HEK293 (cell line): ENCODE data around the gene CKB.
A peak's percentile ranks its signal among the peaks of the same experiment; 100 is the strongest.

Experiments used
- CTCF ChIP-seq: fragments of 450-650 bp; formaldehyde crosslinking; IDR thresholded peaks from 2 replicates; pipeline ENCODE4 v1.5.1; 2016; ENCODE audit warnings: missing biosample characterization, missing genetic modification characterization
- EGR2 ChIP-seq: fragments of 450-650 bp; formaldehyde crosslinking; IDR thresholded peaks from 2 replicates; pipeline ENCODE4 v1.5.1; 2016; ENCODE audit warnings: low read depth, missing biosample characterization, missing genetic modification characterization
- KLF8 ChIP-seq: fragments of 450-650 bp; formaldehyde crosslinking; IDR thresholded peaks from 2 replicates; pipeline ENCODE4 v1.5.1; 2016; ENCODE audit warnings: missing biosample characterization, missing genetic modification characterization
- PRDM6 ChIP-seq: fragments of 450-650 bp; formaldehyde crosslinking; IDR thresholded peaks from 2 replicates; pipeline ENCODE4 v1.5.1; 2017; ENCODE audit warnings: missing biosample characterization, missing genetic modification characterization
- SALL2 ChIP-seq: fragments of 450-650 bp; formaldehyde crosslinking; IDR thresholded peaks from 2 replicates; pipeline ENCODE4 v1.5.0; 2017; ENCODE audit warnings: missing biosample characterization, mild to moderate bottlenecking, missing genetic modification characterization, borderline replicate concordance
- SETDB1 ChIP-seq: IDR thresholded peaks from one replicate; pipeline ENCODE4 v1.6.1; 2017; ENCODE audit warnings: mild to moderate bottlenecking, low read length, moderate library complexity, mixed read lengths; ENCODE audit not compliant: insufficient read length
- SP7 ChIP-seq: fragments of 450-650 bp; formaldehyde crosslinking; IDR thresholded peaks from 2 replicates; pipeline ENCODE4 v1.5.1; 2016; ENCODE audit warnings: missing biosample characterization, missing genetic modification characterization
- YY1 ChIP-seq: fragments of 450-650 bp; formaldehyde crosslinking; IDR thresholded peaks from 2 replicates; pipeline ENCODE4 v1.5.1; 2018; ENCODE audit warnings: missing biosample characterization, missing genetic modification characterization
- ZBTB10 ChIP-seq: fragments of 450-650 bp; formaldehyde crosslinking; IDR thresholded peaks from 2 replicates; pipeline ENCODE4 v1.5.1; 2016; ENCODE audit warnings: missing biosample characterization, missing genetic modification characterization
- ZBTB26 ChIP-seq: fragments of 450-650 bp; formaldehyde crosslinking; optimal IDR thresholded peaks from 2 replicates; pipeline ENCODE3; 2016; ENCODE audit warnings: missing biosample characterization, mild to moderate bottlenecking, missing genetic modification characterization
- ZBTB7A ChIP-seq: fragments of 450-650 bp; formaldehyde crosslinking; IDR thresholded peaks from 2 replicates; pipeline ENCODE4 v1.5.1; 2016; ENCODE audit warnings: low read depth, missing biosample characterization, missing genetic modification characterization
- ZFP3 ChIP-seq: fragments of 450-650 bp; formaldehyde crosslinking; IDR thresholded peaks from 2 replicates; pipeline ENCODE4 v1.5.1; 2016; ENCODE audit warnings: low read depth, missing biosample characterization, missing genetic modification characterization
- ZNF2 ChIP-seq: fragments of 450-650 bp; formaldehyde crosslinking; IDR thresholded peaks from 2 replicates; pipeline ENCODE4 v1.5.1; 2016; ENCODE audit warnings: missing biosample characterization, missing genetic modification characterization
- ZNF239 ChIP-seq: fragments of 450-650 bp; formaldehyde crosslinking; IDR thresholded peaks from 2 replicates; pipeline ENCODE4 v1.5.1; 2016; ENCODE audit warnings: missing biosample characterization, missing genetic modification characterization
- ZNF274 ChIP-seq, 2 experiments: fragments of 200-500 bp in 1 of 2; fragments of 450-650 bp in 1 of 2; sonication (Bioruptor generic) in 1 of 2; formaldehyde crosslinking in 1 of 2; IDR thresholded peaks; 2 replicates each; pipeline versions ENCODE4 v1.5.1 to v1.6.1; 2014 to 2016; ENCODE audit warnings: borderline replicate concordance in 1 of 2, inconsistent platforms in 1 of 2, low read length in 1 of 2, missing biosample characterization in 1 of 2, missing genetic modification characterization in 1 of 2
- ZNF292 ChIP-seq: fragments of 450-650 bp; formaldehyde crosslinking; IDR thresholded peaks from 2 replicates; pipeline ENCODE4 v1.5.1; 2016; ENCODE audit warnings: low read depth, missing biosample characterization, missing genetic modification characterization, borderline replicate concordance
- ZNF398 ChIP-seq: fragments of 450-650 bp; formaldehyde crosslinking; IDR thresholded peaks from 2 replicates; pipeline ENCODE4 v1.5.1; 2017; ENCODE audit warnings: missing biosample characterization, missing genetic modification characterization
- ZNF473 ChIP-seq: fragments of 450-650 bp; formaldehyde crosslinking; IDR thresholded peaks from 2 replicates; pipeline ENCODE4 v1.5.1; 2017; ENCODE audit warnings: missing biosample characterization, missing genetic modification characterization
- ZNF560 ChIP-seq: fragments of 450-650 bp; formaldehyde crosslinking; IDR thresholded peaks from 2 replicates; pipeline ENCODE4 v1.5.1; 2017; ENCODE audit warnings: missing biosample characterization, missing genetic modification characterization, borderline replicate concordance
- ZNF561 ChIP-seq: fragments of 450-650 bp; IDR thresholded peaks from 2 replicates; pipeline ENCODE4 v1.5.1; 2018; ENCODE audit warnings: missing biosample characterization, missing genetic modification characterization, borderline replicate concordance
- ZNF623 ChIP-seq: fragments of 450-650 bp; formaldehyde crosslinking; IDR thresholded peaks from 2 replicates; pipeline ENCODE4 v1.5.1; 2016; ENCODE audit warnings: missing biosample characterization, missing genetic modification characterization
- ZNF626 ChIP-seq: fragments of 450-650 bp; sonication (Bioruptor Pico); formaldehyde crosslinking; IDR thresholded peaks from 2 replicates; pipeline ENCODE4 v1.5.1; 2018; ENCODE audit warnings: missing biosample characterization, missing genetic modification characterization, inconsistent platforms
- ZNF776 ChIP-seq: fragments of 450-650 bp; formaldehyde crosslinking; IDR thresholded peaks from 2 replicates; pipeline ENCODE4 v1.5.0; 2017; ENCODE audit warnings: missing biosample characterization, missing genetic modification characterization, borderline replicate concordance
- ZNF785 ChIP-seq: fragments of 450-650 bp; formaldehyde crosslinking; IDR thresholded peaks from 2 replicates; pipeline ENCODE4 v1.5.1; 2016; ENCODE audit warnings: missing biosample characterization, missing genetic modification characterization
- ZNF792 ChIP-seq: fragments of 450-650 bp; formaldehyde crosslinking; IDR thresholded peaks from 2 replicates; pipeline ENCODE4 v1.5.1; 2016; ENCODE audit warnings: missing biosample characterization, missing genetic modification characterization
- ZSCAN16 ChIP-seq: fragments of 450-650 bp; formaldehyde crosslinking; IDR thresholded peaks from 2 replicates; pipeline ENCODE4 v1.5.1; 2016; ENCODE audit warnings: missing biosample characterization, missing genetic modification characterization
- ZSCAN23 ChIP-seq: fragments of 450-650 bp; formaldehyde crosslinking; IDR thresholded peaks from 2 replicates; pipeline ENCODE4 v1.5.1; 2016; ENCODE audit warnings: missing biosample characterization, missing genetic modification characterization

Gene CKB

GRCh38 chr14:103528587-103529382 lies 6.2 kb upstream of the CKB start, which contains the start of gene TRMT61A (continued):
- TF ChIP-seq EGR2 (no peak), ZNF398 (no peak), ZNF785 (tag by site-specific recombination) (no peak), ZNF560 (tag by site-specific recombination) (no peak), ZNF239 (no peak), SETDB1 (no peak), SALL2 (tag by site-specific recombination) (no peak), ZNF473 (no peak), ZFP3 (tag by site-specific recombination) (no peak), ZBTB10 (no peak; the same call in 1 of the 2 replicates), ZNF561 (tag by site-specific recombination) (peak; percentile 40), ZNF292 (tag by site-specific recombination) (no peak), ZNF623 (tag by site-specific recombination) (no peak), ZSCAN23 (tag by site-specific recombination) (no peak), YY1 (tag by site-specific recombination) (0 out of 2 replicates have a peak, but pooled peaks have one; percentile 48), ZSCAN16 (0 out of 2 replicates have a peak, but pooled peaks have one; percentile 18), SP7 (tag by site-specific recombination) (0 out of 2 replicates have a peak, but pooled peaks have one; percentile 40), ZNF792 (no peak), ZBTB7A (tag by site-specific recombination) (0 out of 2 replicates have a peak, but pooled peaks have one; percentile 39), ZNF626 (tag by site-specific recombination) (no peak), KLF8 (tag by site-specific recombination) (peak; percentile 55), CTCF (tag by site-specific recombination) (no peak), ZNF2 (0 out of 2 replicates have a peak, but pooled peaks have one; percentile 40), ZNF274 (IDR thresholded peaks at IDR 0.05; ENCODE audit: low read length) (no peak), ZNF274 (tag by site-specific recombination; IDR thresholded peaks at IDR 0.05; ENCODE audit: borderline replicate concordance) (no peak), PRDM6 (no peak), ZNF776 (tag by site-specific recombination) (no peak), ZBTB26 (tag by site-specific recombination) (peak; percentile 53)
